Left hindlimb (tissue), 1 donor: Measurements from ENCODE around the gene PDAP1.
"Not testable (repeated sequence)": the region's sequence is repeated elsewhere in the genome, so short reads cannot be mapped to it uniquely, and the experiment has no call there.

ENCODE experiments used
- DNase-seq: peaks from one replicate; pipeline ENCODE4 v3.0.0-alpha.2; 2018

The PDAP1 gene

DNA sequence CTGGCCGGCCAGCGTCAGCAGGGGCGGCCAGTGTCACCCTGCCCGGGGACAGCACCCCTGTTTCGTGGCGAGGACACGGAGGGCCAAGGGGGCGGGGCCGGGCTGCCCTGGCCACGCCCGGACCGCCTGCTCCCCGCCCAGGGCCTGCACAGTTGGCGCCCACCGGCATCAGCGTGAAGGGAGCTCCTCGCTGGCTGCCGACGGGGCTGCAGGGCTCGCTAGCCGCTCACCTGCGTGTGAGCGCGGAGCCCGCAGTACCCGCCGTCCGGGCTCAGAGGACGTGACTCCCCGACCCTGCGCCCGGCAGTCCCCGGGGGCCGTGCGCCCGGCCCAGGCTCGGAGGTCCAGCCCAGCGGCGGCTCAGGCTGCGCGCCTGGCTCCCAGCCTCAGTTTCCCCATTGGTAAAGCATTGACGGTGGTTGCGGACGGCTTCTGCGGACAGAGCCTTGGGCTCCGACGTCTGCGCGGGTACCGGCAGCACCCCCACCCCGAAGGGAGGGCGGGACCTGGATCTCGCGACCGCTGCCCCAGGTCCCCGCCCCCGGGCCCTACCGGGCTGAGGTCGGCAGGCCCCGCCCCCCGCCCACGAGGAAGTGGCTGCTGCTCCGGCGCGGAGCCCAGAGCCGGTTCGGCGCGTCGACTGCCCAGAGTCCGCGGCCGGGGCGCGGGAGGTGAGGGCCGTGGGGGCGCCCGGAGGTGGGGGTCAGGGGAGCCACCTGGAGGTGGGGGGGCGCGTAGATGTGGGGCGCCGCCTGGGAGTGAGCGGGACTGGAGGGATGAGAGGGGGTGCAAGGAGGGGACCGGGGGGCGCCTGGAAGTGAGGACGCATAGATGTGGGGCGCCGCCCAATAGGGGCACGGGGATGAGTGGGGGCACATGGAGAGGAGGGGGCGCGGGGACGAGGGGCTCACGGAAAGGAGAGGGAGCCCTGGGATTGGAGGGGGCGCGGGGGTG, 34.0 kb downstream of the PDAP1 start, which contains the start of gene ARPC1B:
Gene ARPC1B (plus strand): TSS at position 620 of the 954 bp plus-strand sequence. CDS start 10,985 bp downstream, outside the sequence.
- peak; percentile 85 for DNase-seq

DNA sequence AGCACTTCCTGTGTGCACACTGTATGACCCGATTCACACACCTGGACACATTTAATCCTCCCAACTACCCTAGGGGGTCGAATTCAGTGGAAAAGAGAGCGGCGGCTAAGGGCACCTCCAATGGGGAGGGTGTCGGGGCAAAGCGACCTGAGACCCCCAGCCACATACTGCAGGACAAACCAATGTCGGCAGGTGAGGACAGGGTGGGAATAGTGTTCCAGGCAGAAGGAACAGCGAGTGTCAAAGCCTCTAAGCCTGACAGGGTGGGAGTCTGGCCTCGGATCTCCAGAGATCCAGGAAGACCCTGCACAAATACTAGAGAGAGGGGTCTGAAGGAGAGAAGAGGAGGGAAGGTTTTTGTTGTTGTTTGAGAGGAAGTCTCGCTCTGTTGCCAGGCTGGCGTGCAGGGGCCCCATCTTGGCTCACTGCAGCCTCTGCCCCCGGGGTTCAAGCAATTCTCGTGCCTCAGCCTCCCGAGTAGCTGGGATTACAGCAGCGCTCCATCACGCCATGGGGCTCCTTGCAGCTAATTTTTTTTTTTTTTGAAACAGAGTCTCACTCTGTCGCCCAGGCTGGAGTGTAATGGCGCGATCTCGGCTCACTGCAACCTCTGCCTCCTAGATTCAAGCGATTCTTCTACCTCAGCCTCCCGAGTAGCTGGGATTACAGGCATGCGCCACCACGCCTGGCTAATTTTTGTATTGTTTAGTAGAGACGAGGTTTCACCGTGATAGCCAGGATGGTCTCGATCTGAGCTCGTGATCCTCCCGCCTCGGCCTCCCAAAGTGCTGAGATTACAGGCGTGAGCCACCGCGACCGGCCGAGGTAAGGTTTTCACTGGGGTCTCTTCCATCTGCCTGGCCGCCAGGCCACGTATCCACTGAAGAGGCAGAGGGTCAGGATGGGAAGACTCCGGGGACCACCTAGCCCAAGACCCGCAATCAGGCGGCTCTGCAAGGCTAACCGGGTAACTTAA, 35.0 kb downstream of the PDAP1 start:
- no peak for DNase-seq

DNA sequence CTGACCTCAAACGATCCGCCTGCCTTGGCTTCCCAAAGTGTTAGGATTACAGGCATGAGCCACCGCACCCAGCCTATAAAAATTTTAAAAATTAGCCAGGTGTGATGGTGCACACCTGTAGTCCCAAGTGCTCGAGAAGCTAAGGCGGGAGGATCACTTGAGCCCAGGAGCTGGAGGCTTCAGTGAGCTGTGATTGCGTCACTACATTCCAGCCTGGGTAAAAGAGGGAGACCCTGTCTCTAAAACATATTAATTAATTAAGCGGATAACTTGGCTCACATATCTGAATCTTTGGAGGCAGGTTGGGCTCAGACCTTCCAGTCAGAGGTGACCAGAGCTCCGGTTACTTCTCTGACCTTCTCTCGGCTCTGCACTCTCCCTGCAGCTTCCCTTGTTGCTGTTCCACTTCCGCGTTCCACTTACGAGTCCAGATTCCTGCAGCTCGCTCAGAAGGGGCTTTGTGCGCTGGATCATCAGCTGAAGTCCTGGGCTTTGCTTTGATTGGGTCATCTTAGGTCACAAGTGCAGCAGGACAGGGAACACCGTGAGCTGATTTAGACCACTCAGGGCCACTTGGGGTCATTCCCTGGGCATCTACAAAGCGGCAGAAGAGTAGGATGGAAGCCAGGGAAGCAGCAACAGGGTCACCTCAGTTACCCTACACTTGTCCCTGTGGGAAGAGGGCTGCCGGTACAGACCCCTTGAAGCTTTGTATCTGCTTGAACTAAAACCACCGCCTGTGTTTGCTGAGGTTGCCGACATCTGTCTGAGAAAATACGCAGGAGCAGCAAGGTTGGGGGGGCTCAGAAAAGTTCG, 35.9 kb downstream of the PDAP1 start:
- DNase-seq: no peak

DNA sequence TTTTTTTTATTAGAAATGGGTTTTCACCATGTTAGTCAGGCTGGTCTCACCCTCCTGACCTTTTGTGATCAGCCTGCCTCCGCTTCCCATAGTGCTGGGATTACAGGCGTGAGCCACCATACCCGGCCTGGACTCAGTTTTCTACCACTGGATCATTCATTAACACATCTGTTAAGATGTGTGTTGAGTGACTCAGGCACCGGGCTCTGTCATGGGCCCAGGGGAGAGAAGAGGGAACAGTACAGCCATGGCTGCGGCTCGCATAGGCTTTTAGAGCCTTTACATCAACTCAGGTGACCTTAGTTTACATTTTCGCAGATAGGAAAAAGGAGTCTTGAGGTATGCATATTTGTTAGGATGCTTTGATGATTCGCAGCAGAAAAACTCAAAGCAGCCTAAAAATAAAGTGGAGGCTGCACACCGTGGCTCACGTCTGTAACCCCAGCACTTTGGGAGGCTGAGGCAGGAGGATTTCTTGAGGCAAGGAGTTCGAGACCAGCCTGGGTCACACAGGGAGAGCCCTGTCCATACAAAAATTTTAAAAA, 36.9 kb downstream of the PDAP1 start:
- no peak for DNase-seq

DNA sequence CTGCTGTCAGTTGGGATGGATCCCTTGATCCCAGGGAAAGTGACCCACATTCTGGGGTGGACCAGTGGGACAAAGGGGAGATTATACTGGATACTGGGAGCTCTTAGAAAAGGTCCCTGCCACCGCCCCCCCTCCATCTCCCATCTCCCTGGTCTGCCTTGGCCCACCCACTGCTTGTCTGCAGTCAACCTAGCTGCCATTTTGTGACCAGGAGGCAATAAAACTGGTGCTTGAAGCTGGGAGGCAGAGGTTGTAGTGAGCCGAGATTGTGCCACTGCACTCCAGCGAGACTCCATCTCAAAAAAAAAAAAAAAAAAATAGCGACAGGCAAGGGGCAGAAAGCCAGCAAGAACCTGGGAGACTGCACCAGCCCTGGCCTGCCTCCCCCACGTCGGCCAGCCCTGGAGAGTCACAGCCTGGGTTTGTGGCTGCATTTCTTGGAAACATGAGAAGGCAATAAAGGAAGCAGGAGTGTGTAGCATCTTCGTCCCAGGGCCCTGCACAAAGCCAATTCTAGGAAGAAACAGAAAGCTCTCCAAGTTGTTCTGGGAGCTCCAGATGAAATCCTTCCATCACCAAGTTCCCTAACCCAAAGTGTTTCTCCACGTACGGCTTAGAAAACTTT, 38.5 kb downstream of the PDAP1 start:
- peak; percentile 63 for DNase-seq

DNA sequence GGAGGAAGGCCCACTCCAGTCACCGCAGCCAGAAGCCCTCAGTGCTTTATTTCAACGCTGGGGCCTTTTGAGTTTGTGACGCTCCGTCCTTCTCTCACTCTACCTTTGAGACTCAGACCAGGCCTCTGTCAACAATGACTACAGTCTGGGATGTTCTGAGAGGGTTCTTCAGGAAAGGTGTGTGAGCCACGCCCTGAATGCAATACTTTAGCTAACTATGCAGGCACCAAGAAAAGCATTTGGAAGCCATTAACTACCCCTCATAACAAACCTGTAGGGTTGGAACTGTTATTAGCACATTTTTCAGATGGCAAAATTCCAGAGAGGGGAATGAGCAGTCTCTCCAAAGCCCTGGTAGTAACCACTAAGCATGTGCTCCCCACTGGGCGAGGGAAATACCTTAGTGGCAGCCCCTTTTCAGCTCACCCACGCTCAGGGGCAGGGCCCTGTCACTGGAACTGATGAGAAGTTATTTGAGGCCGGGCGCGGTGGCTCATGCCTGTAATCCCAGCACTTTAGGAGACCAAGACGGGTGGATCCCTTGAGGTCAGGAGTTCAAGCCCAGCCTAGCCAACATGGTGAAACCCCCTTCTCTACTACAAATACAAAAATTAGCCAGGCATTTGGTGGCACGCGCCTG, 39.5 kb downstream of the PDAP1 start:
- no peak for DNase-seq

DNA sequence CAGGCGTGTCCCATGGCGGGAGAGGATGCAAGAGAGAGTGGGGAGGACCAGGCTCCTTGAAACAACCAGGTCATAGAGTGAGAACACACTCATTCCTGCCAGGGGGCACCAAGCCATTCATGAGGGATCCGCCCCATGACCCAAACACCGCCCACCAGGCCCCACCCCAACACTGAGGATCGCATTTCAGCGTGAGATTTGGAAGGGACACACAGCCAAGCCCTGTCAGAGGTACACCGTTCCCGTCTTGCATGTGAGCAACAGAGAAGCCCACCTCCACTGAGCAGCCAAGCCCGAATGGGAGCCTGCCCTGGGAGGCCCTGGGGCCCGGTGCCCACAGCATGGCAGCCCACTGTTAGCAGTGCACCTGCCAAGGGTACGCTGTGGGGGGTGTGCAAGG, 41.8 kb downstream of the PDAP1 start:
- DNase-seq: no peak

DNA sequence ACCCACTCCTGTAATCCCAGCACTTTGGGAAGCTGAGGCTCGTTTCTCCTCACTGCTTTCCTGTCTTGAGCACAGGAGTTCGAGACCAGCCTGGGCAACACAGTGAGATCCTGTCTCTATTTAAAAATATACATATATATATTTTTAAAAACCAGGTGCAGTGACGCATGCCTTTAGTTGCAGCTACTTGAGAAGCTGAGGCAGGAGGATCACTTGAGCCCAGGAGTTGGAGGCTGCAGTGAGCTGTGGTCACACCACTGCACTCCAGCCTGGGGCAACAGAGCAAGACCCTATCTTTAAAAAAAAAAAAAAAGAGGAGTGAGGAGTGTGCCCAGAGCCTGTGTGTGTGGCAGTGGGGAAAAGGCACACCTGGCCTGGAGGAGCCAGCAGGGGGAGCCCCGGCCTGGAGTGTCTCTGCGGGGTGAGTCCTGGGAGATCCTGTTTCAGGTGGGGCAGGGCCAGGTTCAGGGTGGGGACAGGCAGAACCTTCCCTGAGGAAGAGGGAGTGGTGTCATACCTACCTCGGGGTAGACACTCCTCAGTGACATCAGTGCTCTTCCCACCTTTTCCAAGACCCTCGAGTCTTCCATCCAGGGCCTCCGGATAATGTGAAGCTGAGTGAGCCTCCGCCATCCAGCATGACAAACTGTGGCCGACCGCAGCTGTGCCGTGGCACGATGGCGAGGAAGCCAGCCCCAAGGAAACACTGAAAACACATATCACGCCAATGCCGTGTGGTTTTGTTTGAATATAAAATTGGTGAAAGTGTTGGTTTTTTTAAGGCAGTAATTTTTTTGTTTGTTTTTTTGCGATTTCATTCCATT, 42.9 kb downstream of the PDAP1 start:
- no peak for DNase-seq

DNA sequence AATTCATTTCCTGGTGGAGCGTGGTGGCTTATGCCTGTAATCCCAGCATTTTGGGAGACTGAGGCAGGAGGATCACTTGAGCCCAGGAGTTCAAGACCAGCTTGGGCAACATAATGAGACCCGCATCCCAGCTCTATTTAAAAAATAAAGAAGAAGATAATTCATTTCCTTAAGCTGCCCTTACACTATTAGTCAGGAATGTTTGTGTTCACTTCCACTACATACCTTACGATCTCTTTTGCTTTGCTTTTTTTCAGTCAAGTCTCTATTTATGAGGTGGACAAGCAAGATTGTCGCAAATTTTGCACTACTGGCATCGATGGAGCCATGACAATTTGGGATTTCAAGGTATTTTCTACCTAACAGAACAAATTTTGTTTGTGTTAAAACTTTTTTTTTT, 45.1 kb downstream of the PDAP1 start:
- no peak for DNase-seq

DNA sequence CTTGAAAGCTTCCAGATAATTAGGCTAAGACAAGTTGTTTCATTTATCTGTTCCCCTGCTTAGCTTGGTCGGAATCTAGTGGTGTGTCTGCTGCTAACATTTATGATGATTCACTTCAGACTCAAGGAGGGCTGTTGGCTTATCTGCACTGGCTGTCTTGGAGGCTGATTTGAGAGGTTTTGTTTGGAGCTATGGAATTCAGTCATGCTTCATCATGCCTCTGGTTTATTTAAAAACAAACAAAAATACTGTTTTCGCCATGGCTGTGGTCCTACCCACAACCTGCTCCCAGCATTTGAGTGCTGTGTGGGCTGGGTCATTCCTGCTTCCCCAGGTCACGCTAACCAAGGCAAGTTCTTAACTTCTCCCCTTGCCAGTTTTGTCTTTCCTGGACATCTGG, 45.6 kb downstream of the PDAP1 start:
- DNase-seq: no peak

DNA sequence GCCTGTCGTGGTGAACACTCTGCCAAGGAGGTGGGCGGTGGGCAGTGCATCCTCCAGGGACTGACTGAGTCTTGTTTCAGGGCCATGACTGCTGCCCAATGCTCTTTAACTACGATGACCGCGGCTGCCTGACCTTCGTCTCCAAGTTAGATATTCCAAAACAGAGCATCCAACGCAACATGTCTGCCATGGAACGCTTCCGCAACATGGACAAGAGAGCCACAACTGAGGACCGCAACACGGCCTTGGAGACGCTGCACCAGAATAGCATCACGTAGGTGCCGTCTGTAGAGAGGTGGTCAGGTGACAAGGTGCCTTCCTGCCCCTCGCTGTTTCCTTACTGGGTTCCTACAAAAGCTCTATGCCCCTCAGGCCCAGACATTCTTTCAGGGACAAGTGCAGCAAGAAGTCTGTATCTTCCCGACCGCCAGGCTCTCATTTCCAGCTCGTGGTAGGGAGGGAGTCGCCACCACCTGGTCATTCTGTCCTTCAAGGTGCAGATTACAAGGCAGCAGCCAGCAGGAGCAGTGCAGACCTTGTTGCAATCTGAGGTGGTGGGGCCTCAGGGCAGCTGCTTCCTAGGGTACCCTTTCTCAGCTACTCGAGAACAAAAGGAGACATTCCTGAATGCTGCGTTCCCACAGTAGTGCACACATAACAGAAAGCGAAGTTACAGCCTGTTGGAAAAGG, 48.8 kb downstream of the PDAP1 start:
- no peak for DNase-seq

DNA sequence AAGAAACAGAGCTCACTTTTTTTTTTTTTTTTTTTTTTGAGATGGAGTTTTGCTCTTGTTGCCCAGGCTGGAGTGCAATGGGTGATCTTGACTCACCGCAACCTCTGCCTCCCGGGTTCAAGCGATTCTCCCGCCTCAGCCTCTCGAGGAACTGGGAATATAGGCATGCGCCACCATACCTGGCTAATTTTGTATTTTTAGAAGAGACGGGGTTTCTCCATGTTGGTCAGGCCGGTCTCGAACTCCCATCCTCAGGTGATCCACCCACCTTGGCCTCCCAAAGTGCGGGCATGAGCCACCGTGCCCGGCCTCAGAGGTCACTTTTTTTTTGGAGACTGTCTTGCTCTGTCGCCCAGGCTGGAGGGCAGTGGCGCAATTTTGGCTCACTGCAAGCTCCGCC, 49.9 kb downstream of the PDAP1 start:
- not testable (repeated sequence) for DNase-seq

DNA sequence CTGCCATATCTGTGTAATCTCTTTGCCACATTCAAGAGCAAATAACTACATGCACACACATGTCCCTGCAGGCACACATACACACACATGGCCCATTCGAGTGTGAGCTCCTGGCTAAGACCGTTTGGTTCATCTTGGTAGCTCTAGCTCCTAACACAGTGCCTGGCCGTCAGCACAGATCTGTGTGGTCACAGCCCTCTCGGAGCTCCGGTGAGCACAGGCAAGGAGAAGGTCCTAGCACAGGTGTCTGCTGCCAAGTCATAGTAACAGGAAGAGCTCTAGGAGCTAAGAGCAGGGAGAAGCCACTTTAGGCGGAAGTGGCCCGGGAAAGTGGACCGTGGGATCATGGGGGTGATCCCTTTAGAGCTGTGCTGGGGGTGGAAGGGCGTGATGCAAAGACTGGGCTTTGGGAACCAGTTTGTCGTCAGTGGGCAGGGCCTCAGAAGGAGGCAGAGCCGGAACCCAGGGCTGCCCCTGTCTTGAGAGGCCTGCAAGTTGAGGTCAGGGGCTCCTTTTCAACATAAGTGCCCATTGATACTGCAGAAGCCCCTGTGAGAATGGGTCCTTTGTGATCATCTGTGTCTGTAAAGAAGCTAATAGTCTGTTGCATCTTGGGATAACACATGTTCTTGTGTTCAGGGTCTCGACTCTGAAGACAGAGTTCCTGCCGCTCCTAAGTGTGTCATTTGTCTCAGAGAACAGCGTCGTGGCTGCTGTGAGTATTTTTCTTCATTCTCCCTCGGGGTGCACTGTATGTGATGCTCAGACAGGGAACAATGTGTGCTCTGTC, 50.5 kb downstream of the PDAP1 start:
- DNase-seq: no peak

DNA sequence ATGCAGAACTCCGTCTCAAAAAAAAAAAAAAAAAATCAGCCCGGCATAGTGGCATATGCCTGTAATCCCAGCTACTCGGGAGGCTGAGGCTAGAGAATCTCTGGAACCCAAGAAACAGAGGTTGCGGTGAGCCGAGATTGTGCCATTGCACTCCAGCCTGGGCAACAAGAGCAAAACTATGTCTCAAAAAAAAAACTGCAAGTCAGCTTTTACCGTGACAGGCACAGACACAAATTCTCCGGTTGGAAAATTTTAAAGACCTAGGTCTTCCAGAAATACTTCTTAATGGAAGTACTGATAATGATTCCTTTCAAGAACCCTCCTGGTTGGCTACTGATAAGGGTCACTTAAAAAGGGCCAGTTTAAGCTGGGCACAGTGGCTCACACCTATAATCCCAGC, 53.3 kb downstream of the PDAP1 start:
- DNase-seq: no peak

DNA sequence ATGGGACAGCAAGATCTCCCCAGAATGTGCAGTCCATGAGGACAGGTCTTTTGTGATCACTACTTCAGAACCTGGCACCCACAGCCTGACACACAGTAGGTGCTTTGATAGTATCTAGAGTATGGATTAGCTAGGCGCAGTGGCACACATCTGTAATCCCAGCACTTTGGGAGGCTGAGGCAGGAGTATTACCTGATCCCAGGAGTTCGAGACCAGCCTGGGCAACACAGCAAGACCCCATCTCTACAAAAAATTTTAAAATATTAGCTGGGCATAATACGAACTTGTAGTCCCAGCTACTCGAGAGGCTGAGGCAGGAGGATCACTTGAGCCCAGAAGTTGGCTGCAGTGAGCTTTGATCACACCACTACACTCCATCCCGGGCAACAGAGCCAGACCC, 56.1 kb downstream of the PDAP1 start:
- no peak for DNase-seq

DNA sequence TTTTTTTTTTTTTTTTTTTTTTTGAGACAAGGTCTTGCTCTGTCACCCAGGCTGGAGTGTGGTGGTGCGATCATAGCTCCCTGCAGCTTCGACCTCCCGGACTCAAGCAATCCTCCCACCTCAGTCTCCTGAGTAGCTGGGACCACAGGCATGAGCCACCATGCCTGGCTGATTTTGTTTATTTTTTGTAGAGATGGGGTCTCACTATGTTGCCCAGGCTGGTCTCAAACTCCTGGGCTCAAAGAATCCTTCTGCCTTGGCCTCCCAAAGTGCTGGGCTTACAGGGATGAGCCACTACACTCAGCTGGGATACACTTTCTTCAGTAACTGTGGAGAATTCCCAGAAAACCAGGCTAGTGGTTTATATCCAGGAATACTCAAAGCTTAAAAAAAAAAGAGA, 57.8 kb downstream of the PDAP1 start:
- DNase-seq: not testable (repeated sequence)
